ENCODE measurements around the gene NFATC2.

The NFATC2 gene

DNA sequence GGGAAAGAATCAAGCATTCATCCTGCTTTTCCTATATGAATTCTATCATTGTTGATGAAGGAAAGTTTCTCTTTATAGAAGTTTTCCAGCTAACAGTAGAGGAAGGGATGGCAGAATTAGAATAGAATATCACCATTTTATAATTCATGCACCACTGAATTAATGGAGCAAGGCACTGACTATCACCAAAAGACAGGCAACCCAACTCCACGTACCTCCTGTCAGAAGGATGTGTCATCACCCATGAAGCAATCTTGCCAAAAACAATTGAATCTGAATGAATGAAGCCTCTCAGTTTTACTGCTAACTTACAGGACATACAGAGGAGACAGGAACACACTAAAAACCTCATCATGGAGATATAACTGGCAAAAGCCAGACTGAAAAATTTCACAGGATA, 122.4 kb downstream of the NFATC2 start:
- no peak for TF ChIP-seq ZBTB7A (IDR thresholded peaks at IDR 0.05; ENCODE audit: low read depth)
- TF ChIP-seq CEBPB (IDR thresholded peaks at IDR 0.05): no peak
- TF ChIP-seq CREB1 (IDR thresholded peaks at IDR 0.05; ENCODE audit: low read depth): no peak
- no peak for TF ChIP-seq REST (IDR thresholded peaks at IDR 0.05; ENCODE audit: low read depth)
- TF ChIP-seq, protein P1, sequence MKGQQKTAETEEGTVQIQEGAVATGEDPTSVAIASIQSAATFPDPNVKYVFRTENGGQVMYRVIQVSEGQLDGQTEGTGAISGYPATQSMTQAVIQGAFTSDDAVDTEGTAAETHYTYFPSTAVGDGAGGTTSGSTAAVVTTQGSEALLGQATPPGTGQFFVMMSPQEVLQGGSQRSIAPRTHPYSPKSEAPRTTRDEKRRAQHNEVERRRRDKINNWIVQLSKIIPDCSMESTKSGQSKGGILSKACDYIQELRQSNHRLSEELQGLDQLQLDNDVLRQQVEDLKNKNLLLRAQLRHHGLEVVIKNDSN (IDR thresholded peaks at IDR 0.05): no peak
- no peak for TF ChIP-seq EP300 (IDR thresholded peaks at IDR 0.05; ENCODE audit: borderline replicate concordance)
- TF ChIP-seq RAD21 (IDR thresholded peaks at IDR 0.05; ENCODE audit: low read depth): no peak
- no peak for TF ChIP-seq TAF1 (IDR thresholded peaks at IDR 0.05; ENCODE audit: low read depth)

DNA sequence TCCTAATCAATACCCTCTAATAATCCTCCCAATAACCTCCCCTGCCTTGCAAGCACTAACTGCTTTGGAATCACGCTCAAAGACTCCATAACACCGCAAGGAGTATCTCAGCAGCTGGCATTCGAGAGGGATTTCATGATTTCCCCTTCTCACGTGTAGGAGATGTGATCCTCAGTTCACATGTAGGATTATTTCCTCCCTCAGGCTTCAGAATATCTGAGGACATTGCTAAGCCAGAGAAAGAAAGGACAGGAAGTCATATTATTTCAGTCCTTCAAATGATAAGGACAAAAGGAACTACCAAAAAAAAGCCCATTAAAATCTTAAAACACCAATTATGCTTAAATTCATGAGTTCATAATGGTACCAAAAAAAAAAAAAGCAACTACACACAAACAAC, 122.9 kb downstream of the NFATC2 start:
- TF ChIP-seq TAF1 (IDR thresholded peaks at IDR 0.05; ENCODE audit: low read depth) (no peak), NFIC (IDR thresholded peaks at IDR 0.05) (no peak), TEAD4 (IDR thresholded peaks at IDR 0.05) (no peak), CREB1 (IDR thresholded peaks at IDR 0.05; ENCODE audit: low read depth) (no peak), EGR1 (IDR thresholded peaks at IDR 0.05) (no peak)
- TF ChIP-seq, protein P1 (IDR thresholded peaks at IDR 0.05): no peak

GRCh38 chr20:51419231-51419630, 123.3 kb downstream of the NFATC2 start:
- no peak for TF ChIP-seq CEBPB (IDR thresholded peaks at IDR 0.05)
- TF ChIP-seq, protein P1 (IDR thresholded peaks at IDR 0.05): no peak

DNA sequence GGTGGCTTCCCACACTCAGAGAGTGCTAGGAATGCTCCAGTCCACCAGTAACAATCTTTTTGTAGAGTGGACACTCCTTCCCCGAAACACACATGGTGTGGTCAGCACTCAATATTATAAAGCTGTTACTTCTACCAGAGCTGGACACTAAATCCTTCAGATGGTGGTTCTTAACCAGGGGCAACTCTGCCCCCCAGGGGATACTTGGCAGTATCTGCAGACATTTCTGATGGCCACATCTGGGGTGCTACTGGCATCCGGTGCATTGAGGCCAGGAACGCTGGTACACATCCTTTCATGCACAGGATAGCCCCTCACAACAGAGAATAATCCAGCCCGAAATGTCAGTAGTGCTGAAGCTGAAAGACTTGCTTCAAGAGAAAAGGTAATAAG, 124.4 kb downstream of the NFATC2 start:
- TF ChIP-seq YY1 (IDR thresholded peaks at IDR 0.05; ENCODE audit: low read depth) (no peak), EP300 (IDR thresholded peaks at IDR 0.05; ENCODE audit: borderline replicate concordance) (no peak), CREB1 (IDR thresholded peaks at IDR 0.05; ENCODE audit: low read depth) (no peak), RAD21 (IDR thresholded peaks at IDR 0.05; ENCODE audit: low read depth) (no peak), ZBTB7A (IDR thresholded peaks at IDR 0.05; ENCODE audit: low read depth) (no peak), MAX (IDR thresholded peaks at IDR 0.05) (no peak), TEAD4 (IDR thresholded peaks at IDR 0.05) (no peak), TAF1 (IDR thresholded peaks at IDR 0.05; ENCODE audit: low read depth) (no peak), FOXM1 (IDR thresholded peaks at IDR 0.05; ENCODE audit: borderline replicate concordance, low read depth) (no peak), EGR1 (IDR thresholded peaks at IDR 0.05) (no peak)
- TF ChIP-seq, protein P1 (IDR thresholded peaks at IDR 0.05): no peak

- TF ChIP-seq EGR1 (IDR thresholded peaks at IDR 0.05) (no peak), TCF12 (IDR thresholded peaks at IDR 0.05; ENCODE audit: low read depth) (no peak), ZBTB7A (IDR thresholded peaks at IDR 0.05; ENCODE audit: low read depth) (no peak), NFIC (IDR thresholded peaks at IDR 0.05) (no peak), EP300 (IDR thresholded peaks at IDR 0.05; ENCODE audit: borderline replicate concordance) (no peak), TEAD4 (IDR thresholded peaks at IDR 0.05) (no peak), RAD21 (IDR thresholded peaks at IDR 0.05; ENCODE audit: low read depth) (no peak), CREB1 (IDR thresholded peaks at IDR 0.05; ENCODE audit: low read depth) (no peak), FOXM1 (IDR thresholded peaks at IDR 0.05; ENCODE audit: borderline replicate concordance, low read depth) (no peak), YY1 (IDR thresholded peaks at IDR 0.05; ENCODE audit: low read depth) (no peak), REST (IDR thresholded peaks at IDR 0.05; ENCODE audit: low read depth) (no peak), MAX (IDR thresholded peaks at IDR 0.05) (no peak), TAF1 (IDR thresholded peaks at IDR 0.05; ENCODE audit: low read depth) (no peak), CEBPB (IDR thresholded peaks at IDR 0.05) (no peak)
- TF ChIP-seq, protein P1 (IDR thresholded peaks at IDR 0.05): no peak
Observed at GRCh38 chr20:51417250-51418136, 125.0 kb downstream of the NFATC2 start.
